Activated CD4-positive, CD25-positive, alpha-beta regulatory T cell treated with anti-CD3 and anti-CD28 coated beads, Interleukin-2, amount 50 U/mL, for 16 hours (primary cell): Measurements from ENCODE around the gene CDC5L.
"Not testable (repeated sequence)": the region's sequence is repeated elsewhere in the genome, so short reads cannot be mapped to it uniquely, and the experiment has no call there.

ENCODE experiments used
- DNase-seq: peaks from one replicate; pipeline ENCODE4 v3.0.0-alpha.2; 2020; ENCODE audit warnings: low read depth, low spot score

Gene CDC5L

DNA sequence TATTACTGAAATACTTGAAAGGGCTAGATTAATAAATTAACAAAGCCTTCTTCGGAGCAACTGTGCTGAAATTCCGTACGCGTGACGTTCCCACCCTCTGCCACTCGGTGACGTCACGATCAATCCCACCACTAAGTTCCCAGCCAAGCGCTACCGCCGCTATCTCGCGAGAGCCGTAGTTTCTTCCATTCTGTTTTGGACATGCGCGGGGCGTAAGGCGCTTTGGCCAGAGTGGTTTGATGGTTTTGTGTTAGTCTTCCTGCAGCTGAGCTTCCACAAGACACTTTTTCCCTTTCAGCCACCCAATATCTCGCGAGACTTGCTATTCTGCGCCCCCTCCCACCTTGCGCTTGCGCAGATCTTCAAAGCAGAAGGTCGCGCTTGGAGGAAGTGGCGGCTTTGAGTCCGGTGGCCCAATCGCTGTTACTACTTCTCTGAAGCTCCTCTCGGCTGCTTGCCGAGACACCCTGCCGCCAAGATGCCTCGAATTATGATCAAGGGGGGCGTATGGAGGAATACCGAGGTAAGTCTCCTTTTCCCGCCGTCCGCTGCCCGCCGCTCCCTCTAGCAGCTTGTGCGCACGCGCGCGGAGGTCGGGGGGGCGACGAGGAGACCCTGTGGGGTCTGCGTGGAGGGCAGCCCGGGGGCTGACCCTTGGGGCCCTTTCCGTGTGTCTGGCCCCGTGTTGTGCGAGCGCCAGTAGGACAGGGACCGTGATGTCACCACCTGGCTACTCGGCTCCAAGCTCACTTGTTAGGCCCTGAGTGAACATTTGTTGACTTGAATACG, at the start of gene CDC5L:
CDC5L (plus strand) TSS at position 361 of the 789 bp plus-strand sequence; CDS start at position 479, 118 bp downstream.
- DNase-seq = peak; percentile 84

DNA sequence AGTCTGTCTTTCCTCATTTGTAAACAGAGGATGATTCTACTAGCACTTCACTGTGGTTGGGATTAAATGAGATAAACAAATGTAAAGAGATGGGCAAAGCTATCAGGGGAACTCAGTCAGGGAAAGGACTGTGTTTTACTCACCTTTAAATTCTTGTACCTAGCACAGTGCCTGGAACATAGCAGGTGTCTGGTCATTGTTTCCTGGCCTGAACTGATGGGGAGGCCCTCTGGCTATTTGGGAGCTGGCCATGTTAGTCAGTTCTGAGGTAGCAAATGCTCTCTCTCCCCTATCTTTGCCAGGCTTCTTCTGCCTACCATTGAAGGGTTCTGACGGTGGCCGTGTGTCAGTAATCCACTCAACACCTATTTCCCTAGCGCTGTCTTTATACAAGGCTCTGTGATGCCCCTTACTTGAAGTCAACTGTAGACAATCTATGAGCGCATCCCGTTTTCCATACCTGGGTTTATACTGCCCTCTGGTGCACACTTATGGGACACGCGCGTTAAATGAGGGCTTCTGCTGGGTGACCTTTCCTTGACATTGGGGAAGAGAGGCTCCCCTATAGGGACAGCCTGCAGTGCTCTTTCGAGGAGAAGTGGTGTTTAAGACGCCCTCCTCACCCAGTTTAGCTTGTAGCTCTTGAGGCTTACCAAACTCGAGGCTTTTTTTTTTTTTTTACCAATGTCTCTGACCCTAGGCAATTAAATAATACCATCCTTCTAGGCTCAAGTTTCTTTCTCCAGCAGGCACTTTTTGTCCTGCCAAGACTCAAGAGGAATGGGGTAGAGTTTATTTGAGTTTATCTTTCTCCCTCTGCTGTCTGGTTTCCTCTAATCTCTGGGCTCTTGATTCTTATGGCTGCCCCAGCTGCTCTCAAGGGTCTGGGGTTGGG, 49.0 kb upstream of the CDC5L start:
- peak; percentile 37 for DNase-seq

DNA sequence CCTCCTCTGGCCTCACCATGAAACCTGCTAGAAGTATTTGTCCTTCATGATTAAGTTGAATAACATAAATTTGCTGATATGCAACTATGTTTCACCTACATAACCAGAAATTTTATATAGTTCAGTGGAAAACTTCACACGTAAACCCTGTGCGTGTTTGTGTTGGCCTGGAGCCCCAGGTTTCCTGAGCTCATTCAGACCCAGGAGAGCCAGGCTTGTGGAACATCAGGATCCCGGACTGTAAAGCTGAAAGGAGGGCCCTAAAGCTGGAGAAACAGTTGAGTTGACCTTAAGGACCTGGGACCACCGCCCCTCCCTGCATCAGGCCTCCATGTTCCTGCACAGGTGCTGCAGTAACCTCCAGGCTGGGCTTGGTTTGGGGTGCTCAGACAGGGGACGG, 48.2 kb upstream of the CDC5L start:
- no peak for DNase-seq

DNA sequence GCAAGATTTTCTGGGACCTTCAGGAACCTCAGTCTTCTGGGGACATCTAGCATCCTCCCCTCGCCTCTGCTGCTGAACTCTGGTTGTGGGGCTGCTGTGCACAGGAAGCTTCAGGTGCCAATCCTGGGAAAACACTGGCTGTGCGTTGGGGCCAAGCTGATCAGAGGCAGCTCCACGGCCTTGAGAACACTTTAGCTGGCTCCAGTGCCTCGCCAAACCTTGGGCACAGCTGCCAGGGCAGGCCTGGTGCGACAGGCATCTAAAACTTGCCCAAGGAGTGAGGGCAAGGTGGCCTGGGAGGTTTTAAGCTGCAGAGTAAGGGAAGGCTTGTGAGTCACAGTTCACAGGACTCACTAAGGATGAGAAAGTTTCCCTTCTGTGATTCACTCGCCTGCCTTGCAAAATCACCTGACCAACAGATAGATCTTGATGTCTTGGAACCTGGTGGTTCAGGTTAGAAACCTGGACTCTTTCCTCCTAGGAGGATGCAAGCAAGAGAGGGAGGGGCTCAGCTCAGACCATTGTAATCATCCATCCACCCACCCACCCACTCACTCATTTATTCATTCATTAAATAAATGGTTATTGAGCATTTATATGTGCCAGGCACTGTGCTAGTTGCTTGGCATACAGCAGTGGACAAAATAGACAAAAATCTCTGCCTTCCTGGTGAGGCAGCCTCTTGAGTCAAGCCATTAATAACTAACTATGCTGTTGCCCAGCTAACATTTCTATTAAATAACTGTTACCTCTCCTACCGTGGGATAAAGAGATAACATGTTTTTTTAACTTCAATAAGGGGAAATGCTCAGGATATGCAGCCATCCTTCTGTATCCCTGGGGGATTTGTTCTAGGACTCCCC, 47.5 kb upstream of the CDC5L start:
- DNase-seq = no peak

DNA sequence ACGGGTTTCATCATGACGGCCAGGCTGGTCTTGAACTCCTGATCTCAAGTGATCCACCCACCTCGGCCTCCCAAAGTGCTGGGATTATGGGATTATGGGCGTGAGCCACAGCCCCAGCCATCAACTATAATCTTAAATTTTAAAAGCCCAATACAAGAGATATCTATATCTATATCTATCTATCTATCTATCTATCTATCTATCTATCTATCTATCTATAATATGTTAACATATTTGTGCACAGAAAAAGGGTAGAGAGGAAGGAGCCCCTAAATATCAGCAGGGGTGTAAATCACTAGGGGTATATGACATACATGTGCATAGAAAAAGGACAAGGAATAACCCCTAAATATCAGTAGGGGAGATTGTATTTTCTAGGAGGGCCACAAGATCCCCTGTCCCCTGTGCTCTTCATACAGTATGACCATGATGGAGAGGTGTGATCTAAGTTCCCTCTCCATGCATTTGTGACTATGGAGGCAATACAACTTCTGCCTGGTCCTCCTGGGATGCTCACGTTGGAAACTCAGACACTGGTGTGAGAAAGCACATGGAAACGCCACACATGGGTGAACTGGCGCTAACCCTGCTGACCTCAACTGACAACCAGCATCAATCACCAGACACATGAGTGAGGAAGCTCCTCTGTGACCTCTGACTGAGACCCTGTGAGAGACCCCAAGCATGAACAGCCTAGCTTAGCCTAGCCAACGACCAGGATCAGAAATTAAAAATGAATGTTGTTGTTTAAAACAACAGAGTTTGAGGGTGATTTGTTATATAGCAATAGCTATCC, 46.2 kb upstream of the CDC5L start:
- no peak for DNase-seq

DNA sequence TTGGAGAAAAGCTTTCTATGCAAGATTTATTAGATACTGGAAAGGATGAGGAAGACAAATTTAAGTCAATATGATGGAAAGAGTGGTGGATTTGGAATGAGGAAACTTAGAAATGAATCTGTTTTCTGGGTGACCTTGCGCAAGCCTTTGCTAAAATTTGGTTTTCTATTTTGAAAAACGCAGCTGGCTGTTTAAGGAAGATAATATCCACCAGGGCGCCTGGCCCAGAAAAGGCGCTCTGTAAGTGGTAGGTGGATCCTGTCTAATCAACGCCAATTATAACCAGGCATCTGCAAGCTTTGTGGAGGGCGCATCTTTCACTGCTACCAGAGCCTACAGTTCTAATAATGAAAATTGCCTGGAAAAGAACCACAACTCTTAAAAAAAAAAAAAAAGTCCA, 45.5 kb upstream of the CDC5L start:
- no peak for DNase-seq

DNA sequence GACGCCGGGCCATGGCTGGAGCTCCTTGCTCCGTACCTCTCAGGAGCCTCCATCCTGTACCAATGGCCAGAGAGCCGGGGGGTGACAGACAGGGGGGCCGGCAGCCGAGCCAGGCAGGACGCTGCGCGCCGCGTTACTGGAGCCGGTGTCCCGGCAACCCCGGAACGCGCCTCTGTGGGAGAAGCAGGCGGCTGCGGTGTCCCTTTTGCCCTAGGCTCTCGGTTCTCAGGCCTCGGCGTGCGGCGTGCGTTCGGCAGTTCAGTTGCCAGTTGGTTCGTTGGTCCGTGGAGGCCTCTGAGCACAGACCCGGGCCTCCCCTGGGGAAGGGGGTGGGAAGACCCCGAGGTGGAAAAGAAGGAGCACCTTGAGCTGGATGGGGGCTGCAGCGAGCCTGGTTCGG, 45.0 kb upstream of the CDC5L start, which contains the start of gene SPATS1:
SPATS1 (plus strand) TSS at position 162 of the 400 bp plus-strand sequence. CDS start 446 bp downstream, outside the sequence.
- no peak for DNase-seq

DNA sequence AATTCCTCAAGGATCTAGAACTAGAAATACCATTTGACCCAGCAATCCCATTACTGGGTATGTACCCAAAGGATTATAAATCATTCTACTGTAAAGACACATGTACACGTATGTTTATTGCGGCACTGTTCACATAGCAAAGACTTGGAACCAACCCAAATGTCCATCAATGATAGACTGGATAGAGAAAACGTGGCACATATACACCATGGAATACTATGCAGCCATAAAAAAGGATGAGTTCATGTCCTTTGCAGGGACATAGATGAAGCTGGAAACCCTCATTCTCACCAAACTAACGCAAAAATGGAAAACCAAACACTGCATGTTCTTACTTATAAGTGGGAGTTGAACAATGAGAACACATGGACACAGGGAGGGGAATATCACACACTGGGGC, 40.7 kb upstream of the CDC5L start:
- DNase-seq = not testable (repeated sequence)

DNA sequence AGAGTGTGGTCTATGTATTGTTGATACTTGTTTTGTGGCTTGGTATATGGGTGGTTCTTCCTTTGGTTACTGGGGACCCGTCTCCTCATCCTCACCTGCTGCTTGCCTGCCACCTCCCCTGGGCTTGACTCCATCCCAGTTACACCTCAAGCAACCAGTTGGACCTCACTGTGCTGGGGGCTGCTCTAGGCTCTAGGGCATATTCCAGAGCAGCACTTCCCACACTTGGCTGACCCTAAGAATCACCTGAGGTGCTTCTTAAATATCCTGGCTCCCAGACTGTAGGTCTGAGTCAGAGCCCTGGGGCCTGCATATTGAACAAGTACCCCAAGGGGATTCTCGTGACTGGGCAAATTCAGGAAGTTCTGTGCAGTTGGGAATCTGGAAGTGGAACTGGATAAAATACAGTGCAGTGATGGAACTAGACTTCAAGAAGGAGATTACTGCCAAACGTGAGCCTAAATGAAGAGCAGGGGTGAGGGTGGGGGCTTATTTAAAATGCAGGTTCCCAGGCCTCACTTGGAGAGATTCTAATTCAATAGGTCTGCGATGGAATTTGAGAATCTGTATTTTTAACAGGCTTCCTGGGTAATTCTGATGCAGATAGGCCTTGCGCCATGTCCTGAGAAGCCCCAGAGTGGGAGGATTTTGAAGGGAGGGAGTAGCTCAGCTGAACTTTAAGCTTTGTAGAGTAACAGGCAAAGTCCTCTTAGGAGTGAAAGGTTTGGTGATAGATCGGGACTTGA, 37.4 kb upstream of the CDC5L start:
- no peak for DNase-seq

DNA sequence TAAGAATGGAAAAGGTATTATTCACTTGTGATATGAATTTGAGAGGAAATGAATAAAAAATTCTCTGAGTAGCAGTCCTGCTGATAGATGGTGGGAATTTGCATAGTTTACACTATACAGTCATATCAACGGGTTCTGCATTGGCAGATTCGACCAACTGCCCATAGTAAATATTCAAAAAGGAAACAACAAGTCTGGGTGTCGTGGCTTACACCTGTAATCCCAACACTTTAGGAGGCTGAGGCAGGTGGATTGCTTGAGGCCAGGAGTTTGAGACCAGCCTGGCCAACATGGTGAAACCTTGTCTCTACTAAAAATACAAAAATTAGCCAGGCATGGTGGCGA, 36.9 kb upstream of the CDC5L start:
- DNase-seq = not testable (repeated sequence)

DNA sequence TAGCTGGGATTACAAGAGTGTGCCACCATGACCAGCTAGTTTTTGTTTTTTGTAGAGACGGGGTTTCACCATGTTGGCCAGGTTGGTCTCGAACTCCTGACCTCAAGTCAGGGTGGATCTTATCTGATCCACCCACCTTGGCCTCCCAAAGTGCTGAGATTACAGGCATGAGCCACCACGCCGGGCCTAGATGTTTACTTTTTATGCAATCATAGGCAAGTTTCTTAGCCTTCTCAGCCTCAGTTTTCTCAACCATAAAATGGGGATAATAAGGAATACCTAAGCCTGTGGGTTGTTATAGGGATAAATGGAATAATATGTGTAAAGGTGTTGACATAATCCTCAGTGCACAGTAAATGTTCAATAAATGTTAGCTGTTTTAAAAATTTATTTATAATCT, 35.2 kb upstream of the CDC5L start:
- DNase-seq = no peak

DNA sequence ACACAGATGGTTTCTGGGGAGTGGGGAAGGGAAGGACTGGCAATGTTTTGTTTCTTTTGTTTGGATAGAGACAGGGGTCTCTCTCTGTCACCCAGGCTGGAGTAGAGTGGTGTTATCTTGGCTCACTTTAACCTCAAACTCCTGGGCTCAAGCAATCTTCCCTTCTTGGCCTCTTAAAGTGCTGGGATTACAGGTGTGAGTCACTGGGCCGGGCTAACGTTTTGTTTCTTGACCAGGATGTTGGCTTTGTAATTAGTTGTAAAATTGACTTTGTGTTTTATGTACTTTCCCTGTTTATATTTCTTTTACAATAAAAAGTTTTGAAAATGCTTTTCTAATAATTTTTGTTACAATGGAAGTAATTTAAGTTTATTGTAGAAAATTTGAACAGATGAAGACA, 34.2 kb upstream of the CDC5L start:
- DNase-seq = no peak

DNA sequence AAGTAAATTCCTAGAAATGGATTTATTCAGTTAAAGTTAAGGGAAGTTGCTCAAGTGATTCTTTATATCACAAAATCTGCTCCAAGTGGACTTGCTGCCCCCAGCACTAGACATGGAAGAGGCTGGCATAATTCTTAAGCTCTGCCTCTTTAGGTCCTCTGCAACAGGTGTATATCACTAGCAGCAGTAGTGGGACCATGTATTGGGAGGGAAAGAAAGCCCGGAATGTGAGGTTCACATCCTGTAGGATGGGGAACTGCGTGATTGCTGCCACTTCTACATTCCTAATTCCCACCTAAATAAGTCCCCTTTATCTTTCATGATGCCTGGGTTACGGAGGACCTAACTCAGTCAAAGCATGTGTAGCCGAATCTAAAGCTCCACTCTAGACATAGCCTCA, 31.9 kb upstream of the CDC5L start:
- no peak for DNase-seq

DNA sequence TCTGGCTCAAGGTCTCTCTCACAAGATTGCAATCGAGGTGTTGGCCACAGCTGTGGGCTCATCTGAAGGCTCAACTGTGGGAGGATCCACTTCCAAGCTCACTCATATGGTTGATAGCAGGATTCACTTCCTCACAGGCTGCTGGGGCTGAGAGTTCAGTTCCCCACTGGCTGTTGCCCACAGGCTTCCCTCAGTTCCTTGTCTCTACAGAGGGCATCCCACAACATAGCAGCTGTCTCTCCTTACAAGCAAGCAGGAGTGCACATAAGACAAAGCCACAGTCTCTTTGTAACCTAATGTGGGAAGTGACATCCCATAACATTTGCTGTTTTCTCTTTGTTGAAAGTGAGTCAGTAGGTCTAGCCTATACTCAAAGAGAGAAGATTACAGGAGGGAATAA, 31.0 kb upstream of the CDC5L start:
- DNase-seq = no peak

DNA sequence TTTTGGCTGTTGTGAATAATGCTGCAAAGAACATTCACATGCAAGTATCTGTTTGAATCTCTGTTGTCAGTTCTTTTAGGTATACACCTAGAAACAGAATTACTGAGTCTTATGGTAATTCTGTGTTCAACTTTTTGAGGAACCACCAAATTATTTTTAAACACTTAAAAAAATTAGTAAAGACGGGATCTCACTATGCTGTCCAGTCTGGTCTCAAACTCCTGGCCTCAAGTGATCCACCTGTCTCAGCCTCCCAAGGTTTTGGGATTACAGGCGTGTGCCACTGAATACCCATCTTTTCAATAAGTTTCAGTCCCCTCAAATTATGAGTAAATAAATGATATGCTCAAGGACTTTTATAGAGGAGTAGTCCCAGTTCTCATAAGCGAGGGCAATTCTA, 27.5 kb upstream of the CDC5L start:
- DNase-seq = no peak

DNA sequence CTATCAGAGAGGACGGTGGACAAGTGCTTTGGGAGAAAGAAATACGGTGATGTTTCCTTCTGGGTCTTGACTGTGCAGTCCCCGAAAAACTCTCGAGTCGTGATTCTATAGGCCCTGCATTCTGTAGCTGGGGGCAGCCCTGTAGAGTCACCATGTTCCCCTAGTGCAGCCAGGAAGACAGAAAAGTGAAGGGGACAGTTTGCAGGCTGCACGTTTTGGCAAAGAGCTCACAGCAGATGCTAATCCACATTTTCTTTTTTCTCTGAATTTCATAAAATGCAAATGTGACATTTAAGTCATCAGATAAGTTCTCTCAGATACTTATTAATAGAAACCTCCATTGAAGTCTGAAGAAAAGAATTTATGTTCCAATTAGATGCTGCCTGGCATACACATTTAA, 25.6 kb upstream of the CDC5L start:
- no peak for DNase-seq

DNA sequence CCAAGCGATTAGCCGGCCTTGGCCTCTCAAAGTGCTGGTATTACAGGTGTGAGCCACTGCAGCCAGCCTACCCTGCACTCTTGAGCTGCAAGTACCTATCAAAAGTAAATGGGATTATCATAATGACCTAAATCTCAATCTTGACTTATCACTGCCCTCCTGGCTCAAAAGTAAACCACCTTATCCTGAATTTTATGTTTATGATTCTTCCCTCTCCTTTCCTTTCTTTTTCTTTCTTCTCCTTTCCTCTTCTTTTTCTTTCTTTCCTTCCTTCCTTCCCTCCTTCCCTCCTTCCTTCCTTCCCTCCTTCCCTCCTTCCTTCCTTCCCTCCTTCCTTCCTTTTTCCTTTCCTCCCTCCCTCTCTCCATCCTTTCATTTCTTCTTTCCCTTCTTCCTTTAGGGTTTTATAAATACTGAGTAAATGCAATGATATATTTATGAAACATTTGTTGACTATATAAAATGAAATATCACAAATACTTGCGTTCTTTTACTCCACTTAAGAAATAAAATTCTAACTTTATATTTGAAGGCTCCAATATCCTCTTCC, 24.1 kb upstream of the CDC5L start:
- DNase-seq = no peak

DNA sequence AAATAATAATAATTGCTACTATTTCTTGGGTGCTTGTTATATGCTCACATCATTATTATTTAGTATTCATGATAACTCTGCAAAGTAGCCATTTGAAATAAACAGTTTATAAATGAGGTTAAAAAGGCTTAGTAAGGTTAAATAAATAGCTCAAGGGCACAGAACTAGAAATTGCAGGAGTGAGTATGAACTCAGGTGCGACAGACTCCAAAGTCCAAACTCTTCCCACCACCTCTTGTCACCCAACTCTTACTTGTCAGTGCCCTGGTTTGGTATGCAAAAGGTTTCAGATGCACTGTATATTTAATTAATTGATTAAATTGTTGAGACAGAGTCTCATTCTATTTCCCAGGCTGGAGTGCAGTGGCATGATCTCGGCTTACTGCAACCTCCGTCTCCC, 20.7 kb upstream of the CDC5L start:
- no peak for DNase-seq

DNA sequence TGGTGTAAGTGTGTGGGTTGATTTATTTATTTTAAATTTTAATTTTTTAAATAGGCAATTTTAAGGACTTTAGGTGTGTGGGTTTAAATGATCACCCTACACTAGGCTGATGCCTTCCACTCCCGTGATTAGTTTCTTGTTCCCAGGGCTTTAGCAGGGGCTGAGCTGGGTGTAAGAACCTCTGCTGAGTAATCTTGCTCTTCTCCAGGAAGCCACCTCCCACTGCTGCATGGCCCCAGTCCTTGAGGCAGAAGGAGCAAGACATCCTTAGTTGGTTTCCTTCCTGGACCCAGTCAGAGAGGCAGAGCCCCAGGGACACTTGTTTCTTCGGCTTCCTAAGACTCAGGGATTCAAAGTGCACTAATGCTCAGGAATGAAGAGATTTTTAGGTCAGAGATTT, 19.8 kb upstream of the CDC5L start:
- no peak for DNase-seq

DNA sequence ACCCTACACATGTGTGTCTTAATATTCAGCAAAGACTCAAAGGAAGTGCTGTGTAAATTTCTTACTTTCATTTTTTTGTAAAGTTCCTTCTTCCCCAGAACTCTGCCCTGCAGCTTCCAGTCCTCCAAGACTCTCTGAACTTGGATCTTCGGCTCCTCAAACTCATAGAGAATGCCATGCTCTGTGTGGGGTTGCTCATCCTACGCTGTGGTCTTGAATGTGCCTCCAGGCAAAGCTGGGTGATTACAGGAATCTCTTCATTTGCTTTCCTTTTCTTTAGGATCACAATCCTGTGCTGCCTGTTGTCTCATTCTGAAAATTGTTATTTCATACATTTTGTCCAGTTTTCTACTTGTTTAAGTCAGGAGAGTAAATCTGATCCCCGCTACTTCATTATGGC, 14.5 kb upstream of the CDC5L start:
- no peak for DNase-seq
